ENCODE measurements around the gene ZNF432.
"Not testable (repeated sequence)": the region's sequence is repeated elsewhere in the genome, so short reads cannot be mapped to it uniquely, and the experiment has no call there.

The ZNF432 gene

DNA sequence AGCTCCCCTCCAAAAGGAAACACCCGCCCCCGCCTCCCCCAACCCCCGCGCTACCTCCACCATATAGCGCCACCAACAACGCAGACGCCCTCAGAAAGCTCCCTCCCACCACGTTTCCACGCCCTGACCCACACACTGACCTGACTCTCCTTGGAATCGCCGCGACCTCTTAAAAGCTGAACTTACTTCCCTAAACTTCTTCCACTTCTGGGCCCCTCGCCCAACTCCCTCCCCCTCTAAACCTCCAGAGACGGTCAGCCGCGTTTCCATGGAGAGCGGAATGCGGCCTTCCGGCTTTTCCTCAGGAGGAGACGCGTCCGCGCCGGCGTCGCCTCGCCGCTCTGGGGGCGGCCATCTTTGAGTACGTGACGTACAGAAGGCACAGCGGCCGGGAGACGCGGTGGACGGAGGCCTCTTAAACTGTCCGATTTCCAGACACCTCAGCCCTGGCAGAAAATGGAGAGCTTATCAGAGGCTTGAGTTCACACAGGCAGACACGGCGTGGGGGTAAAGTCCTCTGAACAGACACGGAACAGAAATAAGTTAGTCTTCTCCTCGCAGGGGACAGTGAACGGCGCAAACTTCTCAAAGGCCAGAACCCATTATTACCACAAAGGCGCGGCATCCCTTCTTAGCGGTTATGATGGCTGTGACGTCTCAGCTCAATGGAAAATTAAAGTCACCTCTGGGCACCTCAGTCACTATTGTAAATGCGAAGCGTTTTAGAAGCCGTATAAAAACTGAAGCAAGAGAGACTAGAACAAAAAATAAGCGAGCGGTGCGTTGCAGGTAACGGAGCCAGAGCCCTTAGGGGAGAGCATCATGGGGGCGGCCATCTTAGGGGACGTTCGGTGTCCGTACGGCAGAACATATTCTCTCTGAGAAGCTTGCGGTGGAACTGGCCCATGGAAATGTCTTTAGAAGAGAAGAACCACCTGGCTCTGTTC lies at the start of gene ZNF432:
Gene ZNF432 (minus strand): TSS at position 284 of the 947 bp plus-strand sequence. CDS start 1,970 bp downstream, outside the sequence.
- DNase-seq (ENCODE audit: low read depth in 1 of 2, low spot score in 1 of 2): peak; percentile 69

- not testable (repeated sequence) for DNase-seq (ENCODE audit: low read depth in 1 of 2, low spot score in 1 of 2)
These were observed 47.8 kb upstream of the ZNF432 start for GRCh38 chr19:52096416-52096815.

GRCh38 chr19:52095172-52096014 lies 46.8 kb upstream of the ZNF432 start, which contains the start of gene ZNF841:
ZNF841 (minus strand) TSS chr19:52095765; CDS start chr19:52084801, 10,964 bp downstream.
- peak; percentile 72 to 79 for DNase-seq (ENCODE audit: low read depth in 1 of 2, low spot score in 1 of 2)

DNA sequence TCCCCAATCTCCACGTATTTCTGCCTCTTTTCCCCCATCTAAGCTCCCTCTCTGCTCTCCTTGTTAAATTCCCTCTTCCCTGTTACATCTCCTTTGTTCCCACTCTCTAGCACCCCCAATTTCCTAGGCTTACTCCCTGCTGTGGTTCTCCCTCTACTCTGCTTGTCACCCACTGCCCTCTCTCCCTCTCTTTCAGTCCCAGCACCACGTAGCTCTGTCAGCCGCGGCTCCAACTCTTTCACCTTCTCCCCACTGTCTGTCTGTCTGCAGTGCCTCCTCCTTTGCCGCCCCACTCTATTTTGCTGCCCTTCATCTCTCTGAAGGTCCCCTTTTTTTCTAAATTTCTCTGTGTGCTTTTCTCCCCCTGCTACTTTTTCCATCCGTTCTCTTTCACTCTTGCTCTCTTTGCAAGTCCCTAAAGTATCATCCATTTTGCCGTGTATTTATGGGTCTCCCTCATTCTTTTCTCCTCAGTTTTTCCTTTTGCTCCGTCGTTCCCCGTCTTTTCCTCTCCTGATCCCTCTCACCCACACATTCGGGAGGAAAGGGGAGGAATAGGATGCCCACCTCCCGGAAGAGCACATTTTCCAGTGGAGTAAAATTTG lies 46.0 kb upstream of the ZNF432 start:
- no peak for DNase-seq (ENCODE audit: low read depth in 1 of 2, low spot score in 1 of 2)

DNA sequence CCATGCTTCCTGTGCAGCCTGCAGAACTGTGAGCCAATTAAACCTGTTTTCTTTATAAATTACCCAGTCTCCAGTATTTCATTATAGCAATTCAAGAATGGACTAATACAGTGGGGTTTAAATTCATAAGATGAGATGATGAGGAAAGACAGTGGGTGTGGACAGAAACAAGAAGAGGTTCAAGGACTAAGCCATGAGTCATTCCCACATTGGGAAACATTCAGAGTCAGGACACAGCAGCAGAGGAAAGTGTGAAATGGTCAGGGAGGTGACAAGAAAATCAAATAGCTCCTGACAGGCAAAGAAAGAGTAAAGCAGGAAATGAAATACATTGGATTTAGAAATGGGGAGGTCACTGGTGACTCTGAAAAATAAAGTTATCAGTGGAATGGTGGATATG lies 37.8 kb upstream of the ZNF432 start:
- DNase-seq (ENCODE audit: low read depth in 1 of 2, low spot score in 1 of 2): no peak

DNA sequence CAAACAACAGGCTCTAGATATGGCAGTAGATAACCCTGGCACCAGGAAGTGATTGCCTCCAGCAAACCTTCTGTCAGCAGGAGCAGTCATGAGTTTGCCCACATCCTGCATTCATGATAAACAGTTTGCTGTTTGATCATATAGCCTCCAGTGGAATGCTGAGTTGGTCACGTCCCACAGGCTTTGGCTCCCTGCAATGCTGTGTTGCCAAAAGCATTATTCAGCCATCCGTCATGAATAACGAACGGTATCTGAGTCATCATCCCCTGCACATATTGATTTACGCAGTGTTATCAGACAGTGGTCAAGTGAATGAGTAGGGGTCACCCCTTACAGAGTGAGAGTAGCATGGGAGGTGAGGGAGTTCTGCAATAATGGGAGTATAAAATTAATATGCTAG lies 21.9 kb upstream of the ZNF432 start:
- no peak for DNase-seq (ENCODE audit: low read depth in 1 of 2, low spot score in 1 of 2)

DNA sequence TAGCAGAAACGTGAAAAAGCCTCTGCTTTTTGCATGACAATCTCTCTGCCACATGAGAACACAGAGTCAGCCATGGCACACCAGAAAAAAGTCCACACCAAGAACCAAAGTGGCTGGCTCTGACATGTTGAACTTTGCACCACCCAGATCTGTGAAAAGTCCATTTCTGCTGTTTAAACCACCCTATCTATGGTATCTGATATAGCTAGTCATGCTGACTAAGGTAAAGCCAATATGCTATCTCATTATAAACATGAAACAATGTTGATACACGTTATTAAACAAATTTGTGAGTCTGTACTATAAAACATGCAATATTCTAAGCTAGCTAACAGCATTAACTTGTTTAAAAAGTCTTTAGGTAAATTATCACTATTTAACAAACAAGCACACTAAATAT lies 21.0 kb upstream of the ZNF432 start:
- DNase-seq (ENCODE audit: low read depth in 1 of 2, low spot score in 1 of 2): no peak

- no peak for DNase-seq (ENCODE audit: low read depth in 1 of 2, low spot score in 1 of 2)
These were observed 17.7 kb upstream of the ZNF432 start for GRCh38 chr19:52066258-52066863.

DNA sequence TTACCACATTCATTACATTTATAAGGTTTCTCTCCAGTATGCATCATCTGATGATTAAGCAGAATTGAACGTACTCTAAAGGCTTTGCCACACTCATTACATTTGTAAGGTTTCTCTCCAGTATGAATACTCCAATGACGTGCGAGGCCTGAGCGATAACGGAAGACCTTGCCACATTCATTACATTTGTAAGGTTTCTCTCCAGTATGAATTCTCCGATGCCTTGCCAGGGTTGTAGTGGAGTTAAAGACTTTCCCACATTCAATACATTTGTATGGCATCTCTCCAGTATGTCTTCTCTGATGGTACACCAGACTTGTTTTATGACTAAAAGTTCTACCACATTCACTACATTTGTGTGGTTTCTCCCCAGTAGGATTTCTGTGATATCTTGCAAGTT lies 16.8 kb upstream of the ZNF432 start:
- no peak for DNase-seq (ENCODE audit: low read depth in 1 of 2, low spot score in 1 of 2)

- DNase-seq (ENCODE audit: low read depth in 1 of 2, low spot score in 1 of 2): not testable (repeated sequence)
These were observed 7.8 kb upstream of the ZNF432 start for GRCh38 chr19:52056480-52056879.

GRCh38 chr19:52051736-52052135 lies 3.1 kb upstream of the ZNF432 start:
- not testable (repeated sequence) for DNase-seq (ENCODE audit: low read depth in 1 of 2, low spot score in 1 of 2)

GRCh38 chr19:52039169-52039568 lies 9.5 kb downstream of the ZNF432 start:
- DNase-seq (ENCODE audit: low read depth in 1 of 2, low spot score in 1 of 2): no peak

DNA sequence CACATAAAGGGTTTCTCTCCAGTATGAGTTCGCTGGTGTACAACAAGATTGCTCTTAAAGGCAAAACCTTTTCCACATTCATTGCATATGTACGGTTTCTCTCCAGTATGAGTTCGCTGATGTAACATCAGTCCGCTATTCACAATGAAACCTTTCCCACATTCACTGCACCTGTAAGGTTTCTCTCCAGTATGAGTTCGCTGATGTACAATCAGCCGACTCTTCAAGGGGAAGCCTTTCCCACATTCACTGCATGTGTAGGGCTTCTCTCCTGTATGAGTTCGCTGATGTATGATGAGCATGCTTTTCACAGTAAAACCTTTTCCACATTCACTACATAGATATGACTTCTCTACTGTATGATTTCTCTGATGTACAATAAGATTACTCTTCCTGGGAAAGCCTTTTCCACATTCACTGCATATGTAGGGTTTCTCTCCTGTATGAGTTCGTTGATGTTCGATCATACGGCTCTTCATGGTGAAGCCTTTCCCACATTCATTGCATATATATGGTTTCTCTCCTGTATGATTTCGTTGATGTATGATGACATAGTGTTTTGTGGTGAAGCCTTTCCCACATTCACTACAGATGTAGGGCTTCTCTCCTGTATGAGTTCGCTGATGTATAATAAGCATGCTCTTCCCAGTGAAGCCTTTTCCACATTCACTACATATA lies 14.4 kb downstream of the ZNF432 start:
- DNase-seq (ENCODE audit: low read depth in 1 of 2, low spot score in 1 of 2): no peak

- no peak for DNase-seq (ENCODE audit: low read depth in 1 of 2, low spot score in 1 of 2)
These were observed 19.9 kb downstream of the ZNF432 start for GRCh38 chr19:52028780-52029123.

DNA sequence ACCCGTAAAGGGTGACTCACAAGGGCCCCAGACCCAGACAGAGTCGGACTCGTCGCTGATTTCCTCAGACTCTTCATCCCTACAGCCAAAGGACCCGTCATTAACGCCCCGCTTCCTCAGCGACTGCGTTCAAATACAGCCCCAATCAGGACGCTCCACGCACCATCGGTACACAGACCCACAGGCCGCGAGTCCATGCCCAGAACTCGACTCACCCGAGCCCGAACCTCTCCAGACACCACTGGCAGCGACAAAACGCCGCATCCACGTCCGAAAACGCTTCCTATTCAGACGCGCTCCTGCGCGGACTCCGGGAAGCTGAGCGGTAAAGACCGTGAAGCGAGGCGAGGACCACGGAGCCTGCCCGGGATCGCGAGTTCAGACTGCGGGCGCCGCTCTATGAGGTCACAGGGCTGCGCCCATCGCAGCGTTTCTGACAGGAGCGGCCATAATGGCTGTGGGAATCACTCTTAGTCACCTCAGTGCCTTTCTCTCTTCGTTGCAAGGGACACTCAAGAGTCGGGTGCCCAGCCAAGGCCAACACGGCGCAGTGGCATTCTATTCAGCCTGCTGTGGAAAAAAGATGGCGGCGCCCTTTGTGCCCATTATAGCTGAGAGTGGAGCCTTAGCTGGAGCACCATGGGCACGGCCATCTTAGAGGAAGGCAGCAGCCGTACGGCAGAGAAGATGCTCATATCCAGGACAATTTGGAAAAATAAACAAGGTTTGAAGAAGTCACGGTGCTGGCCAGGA lies 20.4 kb downstream of the ZNF432 start, which contains the start of gene ZNF614:
Gene ZNF614 (minus strand): TSS at position 353 of the 753 bp plus-strand sequence. CDS start 2,634 bp downstream, outside the sequence.
- peak; percentile 79 for DNase-seq (ENCODE audit: low read depth in 1 of 2, low spot score in 1 of 2)

DNA sequence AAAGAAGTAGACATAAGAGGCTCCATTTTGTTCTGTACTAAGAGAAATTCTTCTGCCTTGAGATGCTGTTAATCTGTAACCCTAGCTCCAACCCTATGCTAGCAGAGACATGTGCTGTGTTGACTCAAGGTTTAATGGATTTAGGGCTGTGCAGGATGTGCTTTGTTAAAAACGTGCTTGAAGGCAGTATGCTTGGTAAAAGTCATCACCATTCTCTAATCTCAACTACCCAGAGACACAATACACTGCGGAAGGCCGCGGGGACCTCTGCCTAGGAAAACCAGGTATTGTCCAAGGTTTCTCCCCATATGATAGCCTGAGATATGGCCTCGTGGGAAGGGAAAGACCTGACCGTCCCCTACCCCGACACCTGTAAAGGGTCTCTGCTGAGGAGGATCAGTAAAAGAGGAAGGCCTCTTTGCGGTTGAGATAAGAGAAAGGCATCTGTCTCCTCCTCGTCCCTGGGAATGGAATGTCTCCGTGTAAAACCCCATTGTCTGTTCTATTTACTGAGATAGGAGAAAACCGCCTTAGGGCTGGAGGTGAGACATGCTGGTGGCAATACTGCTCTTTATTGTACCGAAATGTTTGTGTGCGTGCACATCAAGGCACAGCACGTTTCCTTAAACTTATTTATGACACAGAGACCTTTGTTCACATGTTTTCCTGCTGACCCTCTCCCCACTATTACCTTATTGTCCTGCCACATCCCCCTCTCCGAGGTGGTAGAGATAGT lies 22.2 kb downstream of the ZNF432 start:
- not testable (repeated sequence) for DNase-seq (ENCODE audit: low read depth in 1 of 2, low spot score in 1 of 2)

DNA sequence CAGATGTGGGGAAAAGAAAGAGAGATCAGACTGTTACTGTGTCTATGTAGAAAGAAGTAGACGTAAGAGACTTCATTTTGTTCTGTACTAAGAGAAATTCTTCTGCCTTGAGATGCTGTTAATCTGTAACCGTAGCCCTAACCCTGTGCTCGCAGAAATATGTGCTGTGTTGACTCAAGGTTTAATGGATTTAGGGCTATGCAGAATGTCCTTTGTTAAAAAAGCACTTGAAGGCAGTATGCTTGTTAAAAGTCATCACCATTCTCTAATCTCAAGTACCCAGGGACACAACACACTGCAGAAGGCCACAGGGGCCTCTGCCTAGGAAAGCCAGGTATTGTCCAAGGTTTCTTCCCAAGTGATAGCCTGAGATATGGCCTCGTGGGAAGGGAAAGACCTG lies 24.2 kb downstream of the ZNF432 start:
- DNase-seq (ENCODE audit: low read depth in 1 of 2, low spot score in 1 of 2): not testable (repeated sequence)

DNA sequence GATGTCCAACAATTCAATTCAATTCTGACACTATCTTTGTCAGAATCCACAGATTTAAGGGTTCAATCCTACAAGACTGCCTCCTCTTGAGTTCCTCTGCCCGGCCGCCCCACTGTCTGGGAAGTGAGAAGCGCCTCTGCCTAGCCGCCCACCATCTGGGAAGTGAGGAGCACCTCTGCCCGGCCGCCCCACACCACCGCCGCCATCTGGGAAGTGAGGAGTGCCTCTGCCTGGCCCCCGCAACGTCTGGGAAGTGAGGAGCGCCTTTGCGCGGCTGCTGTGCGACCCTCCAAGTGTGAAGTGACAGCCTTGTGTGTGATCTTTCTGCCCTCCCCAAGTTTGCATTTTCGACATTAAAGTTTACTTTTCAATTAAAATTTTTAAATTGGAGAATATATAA lies 26.4 kb downstream of the ZNF432 start:
- DNase-seq (ENCODE audit: low read depth in 1 of 2, low spot score in 1 of 2): no peak

DNA sequence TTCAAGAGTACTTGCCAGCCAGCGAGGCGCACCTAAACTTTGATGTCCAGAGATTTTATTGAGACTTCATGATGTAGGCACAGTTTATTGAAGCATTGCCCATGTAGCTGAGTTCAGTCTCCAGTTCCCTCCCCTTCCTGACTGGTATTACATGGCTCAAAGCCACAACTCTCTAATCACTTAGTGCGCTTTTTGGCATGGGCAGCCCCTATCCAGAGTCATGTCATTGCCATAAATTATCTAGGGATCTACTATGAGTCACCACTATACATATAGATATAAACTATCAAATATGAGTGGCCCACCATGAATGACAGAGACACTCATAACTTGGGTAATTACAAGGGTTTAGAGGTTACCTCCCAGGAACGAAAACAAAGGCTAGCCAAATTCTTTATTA lies 28.1 kb downstream of the ZNF432 start:
- DNase-seq (ENCODE audit: low read depth in 1 of 2, low spot score in 1 of 2): no peak

Measured in activated CD4-positive, alpha-beta T cell treated with anti-CD3 and anti-CD28 coated beads, Interleukin-2, amount 50 U/mL, for 24 hours (primary cell).